ENCODE measurements around the gene KCNQ1.

KCNQ1 gene

DNA sequence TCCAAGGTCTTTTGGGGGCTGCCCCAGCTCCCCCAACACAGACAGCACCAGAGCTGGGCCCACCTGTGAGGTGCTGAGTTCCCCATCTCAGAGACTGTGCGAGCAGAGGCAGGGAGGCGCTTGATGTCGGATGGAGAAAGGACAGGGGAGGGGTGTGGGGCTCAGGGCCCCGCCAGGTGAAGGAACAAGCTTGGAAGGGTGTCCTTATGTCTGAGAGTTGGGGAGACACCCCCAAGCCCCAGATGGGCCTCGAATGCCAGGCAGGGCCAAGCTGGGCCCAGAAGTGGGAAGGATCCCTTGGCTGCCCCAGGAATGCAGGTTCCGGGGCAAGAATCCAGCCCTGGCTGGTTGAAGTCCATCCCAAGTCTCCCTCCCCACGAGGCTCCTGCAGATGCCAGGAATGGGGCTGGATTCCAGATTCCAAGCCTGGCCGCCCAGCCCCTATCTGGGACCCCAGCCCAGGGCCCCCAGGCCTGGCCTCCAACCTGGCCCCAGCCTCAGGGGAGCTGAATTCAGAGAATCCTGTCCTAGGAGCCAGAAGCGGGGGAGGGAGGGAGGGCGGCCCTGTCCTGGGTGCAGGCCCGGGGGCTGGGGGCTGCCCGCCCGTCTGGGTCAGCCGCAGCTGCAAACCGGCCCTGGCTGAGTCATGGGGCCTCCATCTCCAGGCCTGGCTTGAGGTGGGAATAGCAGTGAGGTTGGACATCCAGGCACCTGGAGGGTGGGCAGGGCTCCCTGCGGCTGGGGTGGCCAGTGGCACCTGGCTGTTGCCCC lies 389.9 kb downstream of the KCNQ1 start:
- no peak for DNase-seq
- TF ChIP-seq GATA1 (IDR thresholded peaks at IDR 0.05; ENCODE audit: low read depth, low read length) = no peak
- no peak for TF ChIP-seq POLR2A (IDR thresholded peaks at IDR 0.05; ENCODE audit: low read length)

- no peak for DNase-seq
- TF ChIP-seq GATA1 (IDR thresholded peaks at IDR 0.05; ENCODE audit: low read depth, low read length) (no peak), POLR2A (IDR thresholded peaks at IDR 0.05; ENCODE audit: low read length) (no peak)
Measured at GRCh38 chr11:2835296-2835695, 390.5 kb downstream of the KCNQ1 start.

DNA sequence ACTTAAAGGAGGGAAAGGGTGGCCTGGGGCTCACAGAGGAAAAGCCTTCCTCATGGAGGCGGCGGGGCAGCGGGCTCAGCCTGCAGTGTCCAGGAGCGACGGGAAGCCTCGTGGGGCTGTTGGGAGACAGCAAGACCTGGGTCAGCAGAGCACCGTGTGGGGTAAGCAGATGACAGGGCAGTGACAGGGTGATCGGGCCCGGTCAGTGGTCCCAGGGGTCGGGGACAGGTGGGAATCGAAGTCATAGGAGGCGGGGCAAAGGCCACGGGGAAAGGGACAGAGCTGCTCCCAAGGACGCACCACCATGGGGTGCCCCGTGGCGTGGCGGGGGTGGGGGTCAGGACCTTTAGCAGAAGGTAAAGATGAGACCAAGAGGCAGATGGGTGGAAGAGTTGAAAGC lies 390.9 kb downstream of the KCNQ1 start:
- no peak for DNase-seq
- no peak for TF ChIP-seq GATA1 (IDR thresholded peaks at IDR 0.05; ENCODE audit: low read depth, low read length)
- TF ChIP-seq POLR2A (IDR thresholded peaks at IDR 0.05; ENCODE audit: low read length) = no peak

DNA sequence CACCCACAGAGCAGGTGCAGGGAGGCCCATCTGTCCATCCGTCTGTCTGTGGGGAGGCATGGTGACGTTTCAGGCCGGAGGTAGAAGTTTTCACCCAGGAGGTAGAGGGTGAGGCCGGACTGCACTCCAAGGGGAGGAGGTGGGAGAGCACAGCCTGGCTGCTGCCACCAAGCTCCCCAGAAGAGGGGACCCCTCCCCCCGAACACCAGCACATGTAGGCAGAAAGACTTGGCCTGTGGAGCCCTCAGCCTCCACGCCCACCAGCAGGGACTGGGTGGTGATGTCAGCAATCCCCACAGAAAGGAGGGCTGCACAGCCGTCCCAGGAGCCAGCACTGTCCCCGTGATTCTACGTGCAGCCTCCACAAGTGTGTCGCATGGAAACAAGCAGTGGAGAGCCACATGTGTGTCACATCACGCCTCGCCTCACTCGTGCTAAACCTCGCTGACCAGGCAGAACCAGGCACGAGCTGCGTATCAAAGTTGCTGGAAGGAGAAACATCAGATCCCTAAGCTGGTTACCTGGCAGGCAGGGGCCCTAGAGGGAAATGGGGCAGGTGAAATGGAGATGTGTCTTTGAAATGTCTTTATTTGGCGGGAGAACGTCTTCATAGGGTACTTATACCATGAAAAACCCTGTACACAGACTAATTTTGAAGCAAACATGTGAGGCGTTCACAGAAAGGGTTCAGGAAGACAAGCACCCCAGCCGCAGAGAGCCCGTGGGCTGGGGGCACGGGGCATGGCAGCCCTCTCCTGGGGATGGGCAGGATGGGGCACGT lies 391.7 kb downstream of the KCNQ1 start:
- no peak for DNase-seq
- no peak for TF ChIP-seq POLR2A (IDR thresholded peaks at IDR 0.05; ENCODE audit: low read length)

DNA sequence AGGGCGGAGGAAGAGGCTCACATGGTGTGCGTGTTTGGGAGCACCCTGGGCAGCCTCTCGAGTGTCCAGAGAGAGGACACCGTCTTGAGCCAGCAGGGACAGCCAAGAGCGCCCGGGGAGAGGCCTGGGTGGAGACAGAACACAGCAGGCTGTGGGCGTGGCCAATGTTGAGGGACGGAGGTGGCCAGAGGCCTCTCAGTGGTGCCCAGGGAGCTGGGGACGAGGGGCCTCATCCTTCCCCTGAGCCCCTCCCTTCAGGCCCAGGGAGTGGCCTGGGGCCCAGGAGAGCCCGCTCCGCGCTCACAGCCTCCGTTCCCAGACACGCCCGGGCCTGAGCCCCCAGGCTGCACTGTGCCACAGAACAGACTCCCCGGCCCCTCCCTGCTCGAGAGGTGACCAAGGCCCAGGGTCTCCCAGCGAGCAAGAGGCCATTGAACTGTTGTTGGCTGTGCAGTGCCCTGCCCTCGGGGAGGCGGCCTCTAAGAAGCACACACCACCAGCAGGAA lies 392.3 kb downstream of the KCNQ1 start:
- TF ChIP-seq GATA1 (IDR thresholded peaks at IDR 0.05; ENCODE audit: low read depth, low read length) = no peak
- TF ChIP-seq POLR2A (IDR thresholded peaks at IDR 0.05; ENCODE audit: low read length) = no peak
- DNase-seq = peak; percentile 76 to 79

DNA sequence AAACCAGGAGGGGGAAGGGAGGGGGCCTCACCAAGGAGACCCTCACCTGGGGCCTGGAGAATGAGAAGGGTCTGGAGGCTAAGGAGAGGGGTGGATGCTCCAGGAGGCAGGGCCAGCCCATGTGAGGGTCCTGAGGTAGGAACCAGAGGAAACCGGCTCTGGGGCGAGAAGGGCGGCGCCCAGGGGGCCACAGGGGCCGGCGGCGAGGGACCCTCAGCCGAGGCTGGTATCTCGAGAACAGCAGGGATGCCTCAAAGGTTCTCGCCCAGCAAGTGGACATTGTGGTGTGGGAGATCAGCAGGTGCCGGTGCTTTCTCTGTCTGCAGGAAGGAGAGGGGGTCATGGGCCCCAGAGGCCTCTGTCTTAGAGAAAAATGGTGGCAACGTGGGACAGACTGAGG lies 392.8 kb downstream of the KCNQ1 start:
- no peak for TF ChIP-seq POLR2A (IDR thresholded peaks at IDR 0.05; ENCODE audit: low read length)
- TF ChIP-seq GATA1 (IDR thresholded peaks at IDR 0.05; ENCODE audit: low read depth, low read length) = no peak
- DNase-seq = no peak

DNA sequence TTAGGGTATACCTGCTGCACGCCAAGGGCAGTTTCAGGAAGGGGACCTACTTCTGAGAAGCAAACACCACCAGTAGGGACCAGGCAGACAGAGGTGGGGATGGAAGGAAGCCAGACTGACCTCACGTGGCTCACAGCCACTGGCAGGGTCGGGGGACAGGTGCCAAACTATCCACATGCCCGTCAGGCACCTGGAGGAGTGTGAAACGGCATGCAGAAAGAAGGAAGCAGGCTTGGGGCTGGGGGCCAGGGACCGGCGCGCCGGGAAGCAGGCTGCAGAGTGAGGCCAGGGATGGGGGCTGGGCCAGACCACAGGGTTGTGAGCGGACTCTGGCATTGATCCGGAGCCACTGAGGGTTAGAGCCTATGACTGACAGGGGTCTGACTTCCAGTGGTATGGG lies 393.3 kb downstream of the KCNQ1 start:
- no peak for TF ChIP-seq GATA1 (IDR thresholded peaks at IDR 0.05; ENCODE audit: low read depth, low read length)
- no peak for TF ChIP-seq POLR2A (IDR thresholded peaks at IDR 0.05; ENCODE audit: low read length)
- DNase-seq = no peak

GRCh38 chr11:2838676-2839294 lies 394.0 kb downstream of the KCNQ1 start:
- TF ChIP-seq GATA1 (IDR thresholded peaks at IDR 0.05; ENCODE audit: low read depth, low read length) (no peak), POLR2A (IDR thresholded peaks at IDR 0.05; ENCODE audit: low read length) (no peak)
- DNase-seq = no peak

GRCh38 chr11:2839395-2839943 lies 394.7 kb downstream of the KCNQ1 start:
- TF ChIP-seq POLR2A (IDR thresholded peaks at IDR 0.05; ENCODE audit: low read length) = no peak
- TF ChIP-seq GATA1 (IDR thresholded peaks at IDR 0.05; ENCODE audit: low read depth, low read length) = no peak
- DNase-seq = no peak

DNA sequence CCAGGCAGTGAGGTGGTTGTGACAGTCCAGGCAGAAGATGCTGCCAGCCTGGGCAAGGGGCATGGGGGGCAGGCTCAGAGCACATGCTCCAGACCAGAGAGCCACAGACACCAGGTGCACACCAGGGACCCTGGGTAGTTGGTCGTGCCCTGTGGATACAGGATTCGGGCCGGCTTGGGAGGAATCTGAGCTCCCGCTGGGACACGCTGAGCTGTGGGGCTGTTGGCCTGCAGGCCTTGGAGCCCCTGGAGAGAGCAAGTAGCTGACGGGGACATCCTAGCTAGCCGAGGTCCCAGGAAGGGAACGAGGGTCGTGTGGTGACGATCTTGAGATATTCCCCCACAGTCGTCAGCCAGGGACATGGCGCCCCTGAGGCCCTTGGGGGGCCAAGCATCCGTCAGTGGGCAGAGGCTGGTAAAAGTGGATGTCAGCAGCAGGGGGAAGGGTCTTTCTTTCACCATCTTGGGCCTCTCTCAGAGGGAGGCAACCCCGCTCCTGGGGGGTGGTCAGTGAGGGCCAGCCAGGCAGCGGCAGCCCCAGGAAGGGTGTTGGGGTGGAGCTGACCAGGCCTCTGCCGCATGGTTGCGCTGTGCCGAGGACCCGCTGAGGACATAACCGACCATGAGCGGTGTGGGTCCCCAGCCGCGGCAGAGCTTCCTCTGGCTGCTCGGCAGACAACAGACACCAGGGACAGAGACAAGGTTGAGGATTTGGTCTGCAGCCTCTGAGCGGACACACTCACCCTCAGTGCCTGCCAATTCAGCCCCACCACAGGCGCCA lies 396.8 kb downstream of the KCNQ1 start:
- no peak for DNase-seq
- TF ChIP-seq GATA1 (IDR thresholded peaks at IDR 0.05; ENCODE audit: low read depth, low read length) (no peak), POLR2A (IDR thresholded peaks at IDR 0.05; ENCODE audit: low read length) (no peak)

- DNase-seq = no peak
- TF ChIP-seq POLR2A (IDR thresholded peaks at IDR 0.05; ENCODE audit: low read length) (no peak), GATA1 (IDR thresholded peaks at IDR 0.05; ENCODE audit: low read depth, low read length) (no peak)
Measured at GRCh38 chr11:2842876-2843275, 398.1 kb downstream of the KCNQ1 start.

GRCh38 chr11:2843551-2843950 lies 398.7 kb downstream of the KCNQ1 start:
- DNase-seq = no peak
- TF ChIP-seq POLR2A (IDR thresholded peaks at IDR 0.05; ENCODE audit: low read length) (no peak), GATA1 (IDR thresholded peaks at IDR 0.05; ENCODE audit: low read depth, low read length) (no peak)

DNA sequence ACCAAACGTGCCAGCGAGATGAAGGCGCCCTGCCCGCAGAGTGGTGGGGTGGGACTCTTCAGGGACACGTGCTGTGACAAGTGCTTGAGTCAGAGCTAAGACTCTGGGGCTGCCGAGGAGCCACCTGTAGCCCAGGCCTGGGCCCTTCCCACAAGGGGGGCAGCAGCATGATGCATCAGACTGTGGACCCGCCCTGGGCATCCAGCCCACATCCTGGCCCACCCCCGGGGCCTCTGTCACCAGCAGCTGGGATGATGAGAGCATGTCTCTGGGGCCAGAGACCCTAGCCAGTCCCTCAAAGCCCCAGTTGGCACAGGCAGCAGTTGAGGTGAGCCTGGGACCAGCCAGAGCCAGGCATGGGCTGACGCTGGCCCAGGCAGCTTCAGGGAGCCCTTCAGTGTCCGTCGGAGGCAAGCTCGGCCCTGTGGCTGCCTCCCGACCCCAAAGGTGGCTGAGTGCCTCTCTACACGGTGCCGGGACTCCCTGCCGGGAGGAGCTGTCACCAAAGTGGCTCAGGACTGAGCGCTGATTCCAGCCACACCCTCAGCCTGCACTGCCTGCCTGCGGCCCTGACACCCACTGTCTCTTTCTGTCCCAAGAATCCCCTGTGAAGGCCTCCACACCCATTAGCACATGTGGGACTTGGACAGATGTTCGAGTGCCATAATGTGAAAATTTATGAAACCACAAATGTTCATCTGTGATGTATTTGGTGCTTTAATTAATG lies 399.5 kb downstream of the KCNQ1 start:
- no peak for DNase-seq
- TF ChIP-seq GATA1 (IDR thresholded peaks at IDR 0.05; ENCODE audit: low read depth, low read length) = no peak
- no peak for TF ChIP-seq POLR2A (IDR thresholded peaks at IDR 0.05; ENCODE audit: low read length)
